HCT116 (cell line): ENCODE data around the gene ANAPC5. TPM values are rescaled to one million over a fixed set of nuclear protein-coding genes. Genes with fewer than 3 reads are reported as not detected.

Source experiments
- ATAC-seq: fragments of 200-7000 bp; cut with Tn5 transposase; 2 replicates; pipeline ENCODE4 v1.9.1; 2020; ENCODE audit warnings: mild to moderate bottlenecking, moderate library complexity
- BruUV-seq: library from RNA; stranded (reverse); fragments of 400-500 nt; replicated peaks from 2 replicates; lab custom pipeline; 2021; lab: Mats Ljungman, UMichigan
- CTCF ChIA-PET: fragments of 300-600 bp; sonication (Branson Sonifier 250); formaldehyde crosslinking; loops from one replicate; lab custom pipeline; 2021; ENCODE audit warnings: antibody characterized with exemption; lab: Charles Lee
- POLR2A ChIA-PET: fragments of 300-600, 350-600 bp; sonication (Branson Sonifier 250); formaldehyde crosslinking; loops from one replicate; lab custom pipeline; 2021; ENCODE audit warnings: antibody characterized with exemption; lab: Charles Lee
- RAD21 ChIA-PET, 2 experiments: fragments of 300-600 bp; sonication (Branson Sonifier 250); formaldehyde crosslinking; loops; one replicate each; lab custom pipeline; 2023; ENCODE audit warnings: low total read pairs in 2 of 2; ENCODE audit not compliant: uncharacterized antibody in 2 of 2, unreplicated experiment in 2 of 2, low non-redundant PET in 1 of 2; lab: Charles Lee
- DNase-seq: peaks from one replicate; pipeline ENCODE4 v3.0.0-alpha.2; 2010; ENCODE audit warnings: low read depth, low spot score
- H2AFZ ChIP-seq: fragments of 200-600 bp; shearing (Covaris generic), sonication (generic); 2 replicates; pipeline ENCODE4 v1.6.1; 2017; ENCODE audit warnings: low read depth, mixed run types, mixed read lengths, antibody characterized with exemption, low read length; ENCODE audit not compliant: poor library complexity, severe bottlenecking
- H3K27ac ChIP-seq: 2 replicates; pipeline ENCODE4 v1.5.1; 2012; ENCODE audit warnings: low read depth, low read length
- H3K27me3 ChIP-seq: fragments of 200-600 bp; sonication (generic); 2 replicates; pipeline ENCODE4 v1.6.1; 2016; ENCODE audit warnings: mixed run types, low read length, mixed read lengths; ENCODE audit not compliant: insufficient read depth
- H3K36me3 ChIP-seq, 2 experiments: fragments of 200-500 bp in 1 of 2; fragments of 200-600 bp in 1 of 2; sonication (Bioruptor generic) in 1 of 2; sonication (generic) in 1 of 2; 2 replicates each; pipeline versions ENCODE4 v1.5.1 to v1.6.1; 2014 to 2016; ENCODE audit warnings: low read length in 2 of 2, inconsistent platforms in 1 of 2, mixed read lengths in 1 of 2, mixed run types in 1 of 2; ENCODE audit not compliant: insufficient read depth in 2 of 2, control insufficient read depth in 1 of 2
- H3K4me1 ChIP-seq, 2 experiments: fragments of 200-600 bp in 1 of 2; sonication (generic) in 1 of 2; 2 replicates each; pipeline versions ENCODE4 v1.5.1 to v1.6.1; 2012 to 2017; ENCODE audit warnings: low read length in 2 of 2, inconsistent platforms in 1 of 2, mild to moderate bottlenecking in 1 of 2, mixed read lengths in 1 of 2, mixed run types in 1 of 2, moderate library complexity in 1 of 2; ENCODE audit not compliant: insufficient read depth in 2 of 2, control insufficient read depth in 1 of 2
- H3K4me2 ChIP-seq: fragments of 200-600 bp; sonication (generic); 2 replicates; pipeline ENCODE4 v1.6.1; 2017; ENCODE audit warnings: mixed run types, low read length, mixed read lengths
- H3K4me3 ChIP-seq, 2 experiments: fragments of 200-600 bp in 1 of 2; sonication (generic) in 1 of 2; replicated peaks in 1 of 2; 2 replicates each; pipeline ENCODE4 v1.5.1; 2011 to 2016; ENCODE audit warnings: low read length in 2 of 2, control low read depth in 1 of 2, low read depth in 1 of 2, mild to moderate bottlenecking in 1 of 2, mixed read lengths in 1 of 2, mixed run types in 1 of 2
- H3K79me2 ChIP-seq: fragments of 200-600 bp; sonication (generic); 2 replicates; pipeline ENCODE4 v1.6.1; 2017; ENCODE audit warnings: mild to moderate bottlenecking, mixed run types, low read length, moderate library complexity, mixed read lengths; ENCODE audit not compliant: insufficient read depth
- H3K9ac ChIP-seq: fragments of 200-600 bp; sonication (generic); 2 replicates; pipeline ENCODE4 v1.6.1; 2016; ENCODE audit warnings: low read length, mixed read lengths
- H3K9me2 ChIP-seq: fragments of 200-600 bp; sonication (generic), shearing (Covaris generic); 2 replicates; pipeline ENCODE4 v1.6.1; 2017; ENCODE audit warnings: mixed run types, mild to moderate bottlenecking, moderate library complexity; ENCODE audit not compliant: insufficient read depth
- H3K9me3 ChIP-seq, 2 experiments: fragments of 200-500 bp in 1 of 2; fragments of 200-600 bp in 1 of 2; sonication (Bioruptor generic) in 1 of 2; sonication (generic) in 1 of 2; 2 replicates each; pipeline ENCODE4 v1.6.1; 2014 to 2017; ENCODE audit warnings: low read length in 2 of 2, mixed read lengths in 2 of 2, inconsistent platforms in 1 of 2, low read depth in 1 of 2, mild to moderate bottlenecking in 1 of 2, mixed run types in 1 of 2, moderate library complexity in 1 of 2; ENCODE audit not compliant: control insufficient read depth in 1 of 2, insufficient read depth in 1 of 2
- H4K20me1 ChIP-seq: fragments of 200-600 bp; sonication (generic), shearing (Covaris generic); 2 replicates; pipeline ENCODE4 v1.6.1; 2017; ENCODE audit warnings: mixed run types, mild to moderate bottlenecking, moderate library complexity; ENCODE audit not compliant: insufficient read depth
- ATF3 ChIP-seq: IDR thresholded peaks from 2 replicates; pipeline ENCODE4 v1.6.1; 2012
- CBX3 ChIP-seq: IDR thresholded peaks from 2 replicates; pipeline ENCODE4 v1.6.1; 2012; ENCODE audit warnings: low read depth
- CEBPB ChIP-seq: IDR thresholded peaks from 2 replicates; pipeline ENCODE4 v1.6.1; 2012; ENCODE audit warnings: low read depth
- ELF1 ChIP-seq: IDR thresholded peaks from 2 replicates; pipeline ENCODE4 v1.6.1; 2012; ENCODE audit warnings: low read depth, borderline replicate concordance
- EZH2 ChIP-seq: fragments of 200-600 bp; sonication (generic); IDR thresholded peaks from 2 replicates; pipeline ENCODE4 v1.6.1; 2017; ENCODE audit warnings: antibody characterized with exemption, mixed run types
- EZH2phosphoT487 ChIP-seq: fragments of 200-600 bp; IDR thresholded peaks from 2 replicates; pipeline ENCODE4 v1.6.1; 2018; ENCODE audit warnings: antibody characterized with exemption, borderline replicate concordance
- FOSL1 ChIP-seq: IDR thresholded peaks from 2 replicates; pipeline ENCODE4 v1.6.1; 2012; ENCODE audit warnings: low read depth
- JUND ChIP-seq: IDR thresholded peaks from 2 replicates; pipeline ENCODE4 v1.6.1; 2012
- MAX ChIP-seq: IDR thresholded peaks from 2 replicates; pipeline ENCODE4 v1.6.1; 2012
- POLR2AphosphoS5 ChIP-seq: IDR thresholded peaks from 2 replicates; pipeline ENCODE4 v1.6.1; 2011; ENCODE audit warnings: mild to moderate bottlenecking, low read depth, low read length, moderate library complexity
- RAD21 ChIP-seq: IDR thresholded peaks from 2 replicates; pipeline ENCODE4 v1.6.1; 2012; ENCODE audit warnings: low read depth, mild to moderate bottlenecking
- REST ChIP-seq: IDR thresholded peaks from 2 replicates; pipeline ENCODE4 v1.6.1; 2012; ENCODE audit warnings: low read depth
- SIN3A ChIP-seq: IDR thresholded peaks from 2 replicates; pipeline ENCODE4 v1.6.1; 2012; ENCODE audit warnings: low read depth
- SRF ChIP-seq: IDR thresholded peaks from 2 replicates; pipeline ENCODE4 v1.6.1; 2012; ENCODE audit warnings: low read depth
- TCF7L2 ChIP-seq: IDR thresholded peaks from 2 replicates; pipeline ENCODE4 v1.7.0; 2011; ENCODE audit warnings: borderline replicate concordance, inconsistent platforms; ENCODE audit not compliant: insufficient read depth, insufficient read length; ENCODE audit errors: extremely low read depth
- ZBTB33 ChIP-seq: IDR thresholded peaks from 2 replicates; pipeline ENCODE4 v1.6.1; 2011; ENCODE audit warnings: mild to moderate bottlenecking, low read length, moderate library complexity; ENCODE audit not compliant: insufficient replicate concordance; ENCODE audit errors: extremely low read depth
- ZFX ChIP-seq: fragments of 450-650 bp; IDR thresholded peaks from 2 replicates; pipeline ENCODE4 v1.6.1; 2017
- intact Hi-C: fragments of 100-400 bp; cut with micrococcal nuclease; formaldehyde crosslinking; loops from 2 replicates; pipeline ENCODE4 v1.10.0; 2022
- total RNA-seq: library from RNA; stranded (reverse); gene quantifications from one replicate; pipeline ENCODE4 v1.2.1, GENCODE V29; 2021; ENCODE audit not compliant: unreplicated experiment

ANAPC5 gene
- total RNA-seq, 1 experiment from 2014 or later: 112 TPM

GRCh38 chr12:121352682-121353018, 439 bp upstream of the ANAPC5 start:
- Histone ChIP-seq H3K27ac (peak overlapping the region; percentile 47; the same call in 1 of the 2 replicates), H3K9me3 (no peaks in the 10 kb centered on the region), H3K9ac (peak overlapping the region; percentile 94), H2AFZ (peak overlapping the region; percentile 24), H4K20me1 (no peaks in the 10 kb centered on the region), H3K4me3 (peak overlapping the region; percentile 74 to 100), H3K36me3 (no peaks in the 10 kb centered on the region), H3K4me2 (peak overlapping the region; percentile 73), H3K27me3 (no peaks in the 10 kb centered on the region), H3K79me2 (peaks cover 45% of the 10 kb centered on the region), H3K9me2 (no peaks in the 10 kb centered on the region), H3K4me1 (peaks cover 0 to 12% of the 10 kb centered on the region in 2 experiments; a peak in 3 of 4 replicates)
- CTCF ChIA-PET: no interaction called here
- intact Hi-C loops: no loop called here
- RAD21 ChIA-PET: no interaction called here
- BruUV-seq: no TSS peak
- DNase-seq (no peak), ATAC-seq (peak; percentile 69)
- TF ChIP-seq TCF7L2 (no peak), ZBTB33 (no peak), REST (no peak), EZH2phosphoT487 (no peak), ZFX (no peak), ELF1 (no peak), RAD21 (no peak), EZH2 (no peak), ATF3 (no peak), CBX3 (no peak), JUND (no peak), FOSL1 (no peak), SRF (no peak), SIN3A (no peak), CEBPB (no peak), MAX (no peak), POLR2AphosphoS5 (no peak)
- POLR2A ChIA-PET: interaction anchor here (0.6 to 1.5 kb wide), 4 partner anchors 9 to 165 kb away, joined by 3 to 6 read pairs (median 4); no protein-coding TSS in a partner anchor
